ENCODE data around the gene GRIN2B. TPM values are rescaled to one million over a fixed set of nuclear protein-coding genes. Genes with fewer than 3 reads are reported as not detected.

The GRIN2B gene
- total RNA-seq, 1 donor from 2014 or later, result 0.11 TPM

DNA sequence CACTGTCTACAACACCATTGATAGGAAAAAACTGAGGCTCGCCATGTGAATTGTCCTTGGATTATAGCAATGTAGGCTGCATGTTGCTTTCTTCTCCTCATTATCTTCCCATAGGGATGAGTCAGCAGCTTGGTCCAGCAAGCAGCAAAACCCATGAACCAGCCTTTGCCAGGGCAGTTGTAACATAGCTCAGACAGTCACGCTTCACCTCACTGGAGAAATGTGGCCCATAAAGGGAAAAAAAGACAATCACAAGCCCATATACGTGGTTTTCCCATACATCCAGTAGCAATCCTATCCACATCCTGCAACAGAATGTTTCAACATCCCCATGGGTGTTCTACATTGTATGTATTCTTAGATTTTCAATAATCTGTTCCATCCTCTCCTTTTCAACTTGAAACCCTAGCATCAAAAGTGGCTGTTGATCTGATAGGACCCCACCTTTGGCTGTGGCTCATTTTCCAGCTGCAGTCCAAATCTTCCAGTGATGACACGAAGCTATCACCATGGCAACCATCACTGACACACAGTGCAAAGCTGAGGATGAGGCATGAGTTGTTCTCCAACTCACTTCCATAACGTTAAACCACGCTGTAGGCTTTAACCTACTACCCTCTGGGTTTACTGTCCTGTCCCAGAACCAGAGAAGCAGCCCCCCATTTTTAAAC is 34.0 kb downstream of the GRIN2B start:
- DNase-seq (ENCODE audit: low spot score in 2 of 2), result no peak
- no peak overlapping the region for H3K27ac ChIP-seq
- intact Hi-C loops (cut with DNase I), result no loop called here

GRCh38 chr12:13945641-13946040 is 35.8 kb downstream of the GRIN2B start:
- no peak overlapping the region for H3K27ac ChIP-seq
- TF ChIP-seq CTCF (IDR thresholded peaks at IDR 0.05), result no peak
- DNase-seq (ENCODE audit: low spot score in 2 of 2), result no peak
- no peak overlapping the region for H3K4me3 ChIP-seq
- no peaks in the 10 kb centered on the region for H3K27me3 ChIP-seq
- no peaks in the 10 kb centered on the region for H3K36me3 ChIP-seq
- intact Hi-C loops (cut with DNase I), result no loop called here
- H3K4me1 ChIP-seq, result no peaks in the 10 kb centered on the region
- no peaks in the 10 kb centered on the region for H3K9me3 ChIP-seq

More for the DNA sequence above, 34.0 kb downstream of the GRIN2B start:
- TF ChIP-seq CTCF (IDR thresholded peaks at IDR 0.05), result no peak
- Histone ChIP-seq H3K4me3 (no peak overlapping the region), H3K27me3 (no peaks in the 10 kb centered on the region), H3K36me3 (no peaks in the 10 kb centered on the region), H3K9me3 (no peaks in the 10 kb centered on the region), H3K4me1 (no peaks in the 10 kb centered on the region)

DNA sequence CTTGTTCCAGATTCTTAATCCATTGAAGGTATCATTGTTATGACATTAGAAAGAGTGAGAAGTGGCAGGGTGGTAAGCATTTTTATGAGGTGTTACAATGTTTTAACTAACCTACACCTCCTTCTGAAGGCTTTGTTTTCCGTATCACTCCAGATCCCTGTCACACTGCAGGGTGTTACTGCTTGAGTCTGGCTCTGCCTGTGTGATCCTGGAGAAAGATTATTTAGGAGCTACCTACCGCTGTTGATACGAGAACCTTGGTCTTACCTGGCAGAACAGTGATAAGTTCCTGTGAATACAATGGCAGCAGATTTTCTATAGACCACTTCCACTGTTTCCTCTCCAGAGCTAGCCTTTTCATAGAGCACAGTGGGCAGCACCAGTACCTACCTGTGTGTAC is 36.2 kb downstream of the GRIN2B start:
- Histone ChIP-seq H3K27me3 (no peaks in the 10 kb centered on the region), H3K9me3 (no peaks in the 10 kb centered on the region), H3K4me1 (no peaks in the 10 kb centered on the region), H3K36me3 (no peaks in the 10 kb centered on the region), H3K4me3 (no peak overlapping the region), H3K27ac (no peak overlapping the region)
- intact Hi-C loops (cut with DNase I), result no loop called here
- no peak for TF ChIP-seq CTCF (IDR thresholded peaks at IDR 0.05)
- no peak for DNase-seq (ENCODE audit: low spot score in 2 of 2)

DNA sequence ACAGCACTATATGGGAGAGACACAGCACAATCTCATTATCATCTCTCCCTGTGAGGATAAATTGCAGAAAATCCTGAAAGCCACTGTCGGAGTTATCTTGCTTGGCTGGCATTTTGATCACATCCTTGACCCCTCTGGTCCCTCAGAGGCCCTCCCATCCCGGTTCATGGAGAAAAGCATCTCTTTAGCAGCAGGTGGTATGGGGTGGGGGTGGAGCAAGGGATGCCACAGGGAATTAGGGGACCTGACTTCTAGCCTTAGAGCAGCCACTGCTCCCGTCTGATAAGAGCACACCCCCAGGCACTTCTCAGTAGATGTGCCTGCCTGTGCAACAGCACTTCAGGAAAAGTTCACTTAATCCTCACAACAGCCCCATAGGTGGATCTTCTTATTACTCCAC is 38.6 kb downstream of the GRIN2B start:
- no peak overlapping the region for H3K4me3 ChIP-seq
- H3K27me3 ChIP-seq, result no peaks in the 10 kb centered on the region
- no peaks in the 10 kb centered on the region for H3K36me3 ChIP-seq
- no peaks in the 10 kb centered on the region for H3K4me1 ChIP-seq
- no peaks in the 10 kb centered on the region for H3K9me3 ChIP-seq
- intact Hi-C loops (cut with DNase I), result no loop called here
- H3K27ac ChIP-seq, result no peak overlapping the region
- no peak for DNase-seq (ENCODE audit: low spot score in 2 of 2)
- TF ChIP-seq CTCF (IDR thresholded peaks at IDR 0.05), result no peak

DNA sequence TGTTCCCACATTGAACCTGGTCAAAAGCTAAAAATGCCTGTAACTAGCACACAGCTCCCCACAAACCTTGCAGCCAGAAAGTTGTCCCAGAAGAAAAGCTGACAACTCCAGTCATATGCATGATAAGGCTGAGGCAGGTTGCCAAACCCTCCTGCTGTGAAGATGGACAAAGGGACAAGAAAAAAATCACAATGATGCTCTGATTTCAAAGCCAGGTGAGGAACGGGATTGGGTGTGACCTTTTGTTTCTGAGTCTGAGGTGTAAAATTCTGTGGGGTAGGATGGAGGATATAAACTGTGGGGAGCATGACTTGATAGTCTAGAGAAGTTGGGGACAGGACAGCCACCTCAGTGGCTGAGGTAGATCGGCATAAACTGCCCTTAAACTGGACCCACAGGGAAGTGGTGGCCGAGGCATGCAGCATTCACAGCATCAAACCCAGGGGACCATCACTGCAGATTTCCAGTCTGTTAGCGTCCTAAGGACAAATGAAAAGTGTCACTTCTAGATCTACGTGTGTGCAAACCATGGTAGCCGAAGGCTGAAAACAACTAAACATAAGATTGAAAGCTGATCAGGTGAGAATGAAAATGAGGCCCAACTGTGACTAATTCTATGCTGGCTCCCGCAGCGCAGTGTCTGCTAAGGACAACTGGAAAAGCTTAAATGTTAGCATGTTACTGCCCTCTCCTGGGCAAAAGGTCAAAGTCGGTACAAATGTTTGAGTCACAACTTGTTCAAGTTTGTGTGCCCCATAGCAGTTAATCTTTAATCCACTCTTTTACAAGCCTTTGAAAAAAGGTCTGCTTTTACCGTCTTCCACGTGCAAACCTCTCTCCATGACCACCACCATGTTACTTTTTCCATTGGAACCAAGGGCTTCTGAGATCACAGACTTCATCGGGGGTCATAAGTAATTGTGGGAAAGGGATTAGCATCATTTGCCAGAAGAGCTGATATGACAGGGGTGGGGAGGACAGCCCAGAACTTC is 39.8 kb downstream of the GRIN2B start:
- H3K4me1 ChIP-seq, result no peaks in the 10 kb centered on the region
- intact Hi-C loops (cut with DNase I), result no loop called here
- no peak for DNase-seq (ENCODE audit: low spot score in 2 of 2)
- H3K36me3 ChIP-seq, result no peaks in the 10 kb centered on the region
- no peaks in the 10 kb centered on the region for H3K9me3 ChIP-seq
- TF ChIP-seq CTCF (IDR thresholded peaks at IDR 0.05), result no peak
- H3K4me3 ChIP-seq, result no peak overlapping the region
- no peak overlapping the region for H3K27ac ChIP-seq
- H3K27me3 ChIP-seq, result no peaks in the 10 kb centered on the region

Measured in ascending aorta (tissue), 2 donors.